Keratinocyte (primary cell): Measurements from ENCODE around the gene ARMC9.

Source experiments
- EZH2 ChIP-seq: IDR thresholded peaks from one replicate; pipeline ENCODE4 v1.6.1; 2012; ENCODE audit warnings: inconsistent platforms, mild to moderate bottlenecking, low read length, moderate library complexity
- TF ChIP-seq, protein P1 (sequence below), 3 experiments: IDR thresholded peaks in 1 of 3; conservative IDR thresholded peaks in 1 of 3; optimal IDR thresholded peaks in 1 of 3; 2 replicates in 2 of 3; 3 replicates in 1 of 3; pipeline versions ENCODE3 to v1.5.1; 2011; ENCODE audit warnings: low read length in 3 of 3, mild to moderate bottlenecking in 3 of 3, moderate library complexity in 2 of 3, control low read depth in 1 of 3, inconsistent platforms in 1 of 3; ENCODE audit not compliant: insufficient read depth in 2 of 3; ENCODE audit errors: extremely low read depth in 1 of 3

DNA sequence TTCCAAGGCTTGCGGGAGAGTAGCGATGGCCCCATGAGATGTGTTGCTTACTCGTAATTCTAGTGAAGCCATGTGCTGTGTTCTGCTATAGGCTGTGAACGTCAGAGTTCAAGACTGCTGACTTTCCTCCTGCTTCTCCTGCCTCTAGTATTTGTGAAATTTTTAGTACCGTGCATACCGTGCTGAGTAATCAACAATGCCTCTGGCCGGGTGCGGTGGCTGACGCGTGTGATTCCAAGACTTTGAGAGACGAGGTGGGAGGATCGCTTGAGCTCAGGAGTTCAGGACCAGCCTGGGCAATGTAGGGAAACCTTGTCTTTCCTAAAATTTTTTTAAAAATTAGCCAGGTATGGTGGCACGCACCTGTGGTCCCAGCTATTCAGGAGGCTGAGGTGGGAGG is 137.2 kb downstream of the ARMC9 start:
- TF ChIP-seq, protein P1, sequence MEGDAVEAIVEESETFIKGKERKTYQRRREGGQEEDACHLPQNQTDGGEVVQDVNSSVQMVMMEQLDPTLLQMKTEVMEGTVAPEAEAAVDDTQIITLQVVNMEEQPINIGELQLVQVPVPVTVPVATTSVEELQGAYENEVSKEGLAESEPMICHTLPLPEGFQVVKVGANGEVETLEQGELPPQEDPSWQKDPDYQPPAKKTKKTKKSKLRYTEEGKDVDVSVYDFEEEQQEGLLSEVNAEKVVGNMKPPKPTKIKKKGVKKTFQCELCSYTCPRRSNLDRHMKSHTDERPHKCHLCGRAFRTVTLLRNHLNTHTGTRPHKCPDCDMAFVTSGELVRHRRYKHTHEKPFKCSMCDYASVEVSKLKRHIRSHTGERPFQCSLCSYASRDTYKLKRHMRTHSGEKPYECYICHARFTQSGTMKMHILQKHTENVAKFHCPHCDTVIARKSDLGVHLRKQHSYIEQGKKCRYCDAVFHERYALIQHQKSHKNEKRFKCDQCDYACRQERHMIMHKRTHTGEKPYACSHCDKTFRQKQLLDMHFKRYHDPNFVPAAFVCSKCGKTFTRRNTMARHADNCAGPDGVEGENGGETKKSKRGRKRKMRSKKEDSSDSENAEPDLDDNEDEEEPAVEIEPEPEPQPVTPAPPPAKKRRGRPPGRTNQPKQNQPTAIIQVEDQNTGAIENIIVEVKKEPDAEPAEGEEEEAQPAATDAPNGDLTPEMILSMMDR (optimal IDR thresholded peaks at IDR 0.05 in 1 of 3, IDR thresholded peaks at IDR 0.05 in 1 of 3, conservative IDR thresholded peaks at IDR 0.05 in 1 of 3; ENCODE audit: extremely low read depth in 1 of 3, insufficient read depth in 2 of 3, low read length in 3 of 3) = no peak
- no peak for TF ChIP-seq EZH2
